Measurements from ENCODE around the gene ZRANB3.

The ZRANB3 gene

DNA sequence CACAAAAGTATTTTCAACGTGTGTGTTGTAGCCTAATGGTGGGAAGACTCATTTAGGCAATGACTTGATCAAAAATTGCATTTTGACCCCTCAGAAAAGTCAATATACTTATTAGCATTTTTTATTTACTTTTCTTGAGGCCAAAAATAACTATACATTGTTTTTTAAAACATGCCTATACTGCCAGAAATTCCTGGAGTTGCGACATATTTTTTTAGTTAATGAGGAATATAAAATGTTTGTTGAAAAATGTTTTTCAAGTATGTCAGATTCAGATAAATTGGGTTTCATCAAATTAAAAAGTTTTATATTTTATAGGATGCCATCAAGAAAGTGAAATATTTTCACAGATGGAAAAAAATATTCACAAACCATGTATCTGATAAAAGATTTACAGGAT is 39.9 kb upstream of the ZRANB3 start (continued):
- TF ChIP-seq ZFP3 (CRISPR knock-in tag; IDR thresholded peaks at IDR 0.05) = no peak
- TF ChIP-seq OSR1 (CRISPR knock-in tag; IDR thresholded peaks at IDR 0.05) = no peak
- TF ChIP-seq ZFP30 (CRISPR knock-in tag; IDR thresholded peaks at IDR 0.05) = no peak
- TF ChIP-seq ZNF565 (CRISPR knock-in tag; conservative IDR thresholded peaks at IDR 0.05; ENCODE audit: low read depth) = no peak

DNA sequence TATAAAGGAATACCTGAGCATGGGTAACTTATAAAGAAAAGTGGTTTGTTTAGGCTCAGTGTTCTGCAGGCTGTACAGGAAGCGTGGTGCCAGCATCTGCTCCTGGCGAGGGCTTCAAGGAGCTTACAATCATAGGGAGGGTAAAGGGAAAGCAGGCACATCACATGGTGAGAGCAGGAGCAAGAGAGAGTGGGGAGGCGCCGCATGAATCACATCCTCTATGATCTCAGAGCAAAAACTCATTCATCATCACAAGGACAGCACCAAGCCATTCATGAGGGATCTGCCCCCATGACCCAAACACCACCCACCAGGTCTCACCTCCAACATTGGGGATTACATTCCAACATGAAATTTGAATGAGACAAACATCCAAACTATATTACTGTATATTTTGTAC is 32.8 kb upstream of the ZRANB3 start:
- TF ChIP-seq ZC3H10 (CRISPR knock-in tag; IDR thresholded peaks at IDR 0.05) = no peak
- TF ChIP-seq, protein P1, sequence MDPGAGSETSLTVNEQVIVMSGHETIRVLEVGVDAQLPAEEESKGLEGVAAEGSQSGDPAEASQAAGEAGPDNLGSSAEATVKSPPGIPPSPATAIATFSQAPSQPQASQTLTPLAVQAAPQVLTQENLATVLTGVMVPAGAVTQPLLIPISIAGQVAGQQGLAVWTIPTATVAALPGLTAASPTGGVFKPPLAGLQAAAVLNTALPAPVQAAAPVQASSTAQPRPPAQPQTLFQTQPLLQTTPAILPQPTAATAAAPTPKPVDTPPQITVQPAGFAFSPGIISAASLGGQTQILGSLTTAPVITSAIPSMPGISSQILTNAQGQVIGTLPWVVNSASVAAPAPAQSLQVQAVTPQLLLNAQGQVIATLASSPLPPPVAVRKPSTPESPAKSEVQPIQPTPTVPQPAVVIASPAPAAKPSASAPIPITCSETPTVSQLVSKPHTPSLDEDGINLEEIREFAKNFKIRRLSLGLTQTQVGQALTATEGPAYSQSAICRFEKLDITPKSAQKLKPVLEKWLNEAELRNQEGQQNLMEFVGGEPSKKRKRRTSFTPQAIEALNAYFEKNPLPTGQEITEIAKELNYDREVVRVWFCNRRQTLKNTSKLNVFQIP (CRISPR knock-in tag; IDR thresholded peaks at IDR 0.05; ENCODE audit: borderline replicate concordance, low read depth) = no peak
- no peak for TF ChIP-seq GLIS3 (CRISPR knock-in tag; IDR thresholded peaks at IDR 0.05)
- no peak for TF ChIP-seq SNAI2 (CRISPR knock-in tag; IDR thresholded peaks at IDR 0.05)
- no peak for TF ChIP-seq ZNF70 (CRISPR knock-in tag; IDR thresholded peaks at IDR 0.05)
- no peak for TF ChIP-seq TOX (CRISPR knock-in tag; IDR thresholded peaks at IDR 0.05; ENCODE audit: borderline replicate concordance)
- no peak for TF ChIP-seq ZNF8 (CRISPR knock-in tag; IDR thresholded peaks at IDR 0.05)
- TF ChIP-seq ZFP30 (CRISPR knock-in tag; IDR thresholded peaks at IDR 0.05) = no peak
- TF ChIP-seq, protein P2, sequence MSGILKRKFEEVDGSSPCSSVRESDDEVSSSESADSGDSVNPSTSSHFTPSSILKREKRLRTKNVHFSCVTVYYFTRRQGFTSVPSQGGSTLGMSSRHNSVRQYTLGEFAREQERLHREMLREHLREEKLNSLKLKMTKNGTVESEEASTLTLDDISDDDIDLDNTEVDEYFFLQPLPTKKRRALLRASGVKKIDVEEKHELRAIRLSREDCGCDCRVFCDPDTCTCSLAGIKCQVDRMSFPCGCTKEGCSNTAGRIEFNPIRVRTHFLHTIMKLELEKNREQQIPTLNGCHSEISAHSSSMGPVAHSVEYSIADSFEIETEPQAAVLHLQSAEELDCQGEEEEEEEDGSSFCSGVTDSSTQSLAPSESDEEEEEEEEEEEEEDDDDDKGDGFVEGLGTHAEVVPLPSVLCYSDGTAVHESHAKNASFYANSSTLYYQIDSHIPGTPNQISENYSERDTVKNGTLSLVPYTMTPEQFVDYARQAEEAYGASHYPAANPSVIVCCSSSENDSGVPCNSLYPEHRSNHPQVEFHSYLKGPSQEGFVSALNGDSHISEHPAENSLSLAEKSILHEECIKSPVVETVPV (CRISPR knock-in tag; IDR thresholded peaks at IDR 0.05) = no peak
- ATAC-seq = no peak

DNA sequence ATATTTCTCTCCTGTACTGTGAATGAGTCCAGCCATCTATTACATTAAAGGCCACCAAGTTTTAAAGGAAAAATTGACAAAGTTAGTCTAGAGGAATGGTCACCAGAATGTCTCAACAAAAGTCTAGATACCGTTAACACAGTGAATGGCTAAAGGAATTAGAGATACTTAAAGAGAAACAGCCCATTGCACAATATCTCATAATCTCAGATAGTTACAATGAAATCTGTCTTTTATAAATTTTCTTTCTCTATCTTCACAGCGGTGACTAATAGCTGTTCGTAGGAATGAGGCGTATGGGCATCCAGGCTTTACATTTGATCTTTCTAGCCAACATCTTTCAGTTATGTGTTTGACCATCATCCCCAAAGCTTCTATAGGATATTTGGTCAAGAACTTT is 30.9 kb upstream of the ZRANB3 start:
- TF ChIP-seq, protein P3, sequence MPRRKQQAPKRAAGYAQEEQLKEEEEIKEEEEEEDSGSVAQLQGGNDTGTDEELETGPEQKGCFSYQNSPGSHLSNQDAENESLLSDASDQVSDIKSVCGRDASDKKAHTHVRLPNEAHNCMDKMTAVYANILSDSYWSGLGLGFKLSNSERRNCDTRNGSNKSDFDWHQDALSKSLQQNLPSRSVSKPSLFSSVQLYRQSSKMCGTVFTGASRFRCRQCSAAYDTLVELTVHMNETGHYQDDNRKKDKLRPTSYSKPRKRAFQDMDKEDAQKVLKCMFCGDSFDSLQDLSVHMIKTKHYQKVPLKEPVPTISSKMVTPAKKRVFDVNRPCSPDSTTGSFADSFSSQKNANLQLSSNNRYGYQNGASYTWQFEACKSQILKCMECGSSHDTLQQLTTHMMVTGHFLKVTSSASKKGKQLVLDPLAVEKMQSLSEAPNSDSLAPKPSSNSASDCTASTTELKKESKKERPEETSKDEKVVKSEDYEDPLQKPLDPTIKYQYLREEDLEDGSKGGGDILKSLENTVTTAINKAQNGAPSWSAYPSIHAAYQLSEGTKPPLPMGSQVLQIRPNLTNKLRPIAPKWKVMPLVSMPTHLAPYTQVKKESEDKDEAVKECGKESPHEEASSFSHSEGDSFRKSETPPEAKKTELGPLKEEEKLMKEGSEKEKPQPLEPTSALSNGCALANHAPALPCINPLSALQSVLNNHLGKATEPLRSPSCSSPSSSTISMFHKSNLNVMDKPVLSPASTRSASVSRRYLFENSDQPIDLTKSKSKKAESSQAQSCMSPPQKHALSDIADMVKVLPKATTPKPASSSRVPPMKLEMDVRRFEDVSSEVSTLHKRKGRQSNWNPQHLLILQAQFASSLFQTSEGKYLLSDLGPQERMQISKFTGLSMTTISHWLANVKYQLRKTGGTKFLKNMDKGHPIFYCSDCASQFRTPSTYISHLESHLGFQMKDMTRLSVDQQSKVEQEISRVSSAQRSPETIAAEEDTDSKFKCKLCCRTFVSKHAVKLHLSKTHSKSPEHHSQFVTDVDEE (CRISPR knock-in tag; IDR thresholded peaks at IDR 0.05) = no peak
- no peak for TF ChIP-seq RARB (CRISPR knock-in tag; IDR thresholded peaks at IDR 0.05)
- no peak for ATAC-seq

DNA sequence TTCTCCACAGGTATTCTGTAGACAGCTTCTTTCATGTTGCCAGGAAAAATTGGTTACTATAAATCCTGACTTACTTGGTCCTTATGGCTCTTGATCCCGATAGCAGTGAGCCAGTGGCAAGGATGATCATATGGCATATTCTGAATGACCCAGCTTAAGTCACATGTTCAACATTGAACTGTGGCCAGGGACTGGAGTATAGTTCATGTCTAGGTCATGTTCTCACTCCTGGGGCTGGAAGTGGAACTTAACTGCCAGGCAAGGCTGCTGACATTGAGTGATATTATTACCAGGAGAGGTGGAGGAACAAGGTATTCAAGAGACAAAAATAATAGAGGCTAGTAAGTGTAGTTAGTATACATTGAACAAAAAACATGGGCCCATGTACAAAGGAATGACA is 26.5 kb upstream of the ZRANB3 start:
- ATAC-seq = no peak
- TF ChIP-seq ZFP3 (CRISPR knock-in tag; IDR thresholded peaks at IDR 0.05) (no peak), SNAI2 (CRISPR knock-in tag; IDR thresholded peaks at IDR 0.05) (no peak), GLIS3 (CRISPR knock-in tag; IDR thresholded peaks at IDR 0.05) (no peak)

DNA sequence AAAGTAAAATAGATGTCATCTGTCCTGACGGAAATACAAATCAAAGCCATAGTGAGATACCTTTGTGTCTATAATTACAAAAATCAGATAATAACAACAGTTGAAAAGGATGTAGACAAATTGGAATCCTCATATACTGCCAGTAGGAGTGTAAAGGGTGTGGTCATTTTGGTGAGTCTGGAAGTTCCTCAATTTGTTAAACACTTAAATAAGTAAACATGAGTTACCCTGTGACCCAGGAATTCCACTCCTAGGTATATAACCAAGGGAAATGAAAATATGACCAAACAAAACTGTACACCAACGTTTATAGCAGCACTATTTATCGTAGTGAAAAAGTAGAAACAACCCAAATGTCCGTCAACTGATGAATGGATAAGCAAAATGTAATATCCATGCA is 24.3 kb upstream of the ZRANB3 start:
- no peak for ATAC-seq
- TF ChIP-seq, protein P4, sequence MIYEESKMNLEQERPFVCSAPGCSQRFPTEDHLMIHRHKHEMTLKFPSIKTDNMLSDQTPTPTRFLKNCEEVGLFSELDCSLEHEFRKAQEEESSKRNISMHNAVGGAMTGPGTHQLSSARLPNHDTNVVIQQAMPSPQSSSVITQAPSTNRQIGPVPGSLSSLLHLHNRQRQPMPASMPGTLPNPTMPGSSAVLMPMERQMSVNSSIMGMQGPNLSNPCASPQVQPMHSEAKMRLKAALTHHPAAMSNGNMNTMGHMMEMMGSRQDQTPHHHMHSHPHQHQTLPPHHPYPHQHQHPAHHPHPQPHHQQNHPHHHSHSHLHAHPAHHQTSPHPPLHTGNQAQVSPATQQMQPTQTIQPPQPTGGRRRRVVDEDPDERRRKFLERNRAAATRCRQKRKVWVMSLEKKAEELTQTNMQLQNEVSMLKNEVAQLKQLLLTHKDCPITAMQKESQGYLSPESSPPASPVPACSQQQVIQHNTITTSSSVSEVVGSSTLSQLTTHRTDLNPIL (CRISPR knock-in tag; IDR thresholded peaks at IDR 0.05; ENCODE audit: low read depth) = no peak
- no peak for TF ChIP-seq ZNF8 (CRISPR knock-in tag; IDR thresholded peaks at IDR 0.05)
- TF ChIP-seq OSR1 (CRISPR knock-in tag; IDR thresholded peaks at IDR 0.05) = no peak

DNA sequence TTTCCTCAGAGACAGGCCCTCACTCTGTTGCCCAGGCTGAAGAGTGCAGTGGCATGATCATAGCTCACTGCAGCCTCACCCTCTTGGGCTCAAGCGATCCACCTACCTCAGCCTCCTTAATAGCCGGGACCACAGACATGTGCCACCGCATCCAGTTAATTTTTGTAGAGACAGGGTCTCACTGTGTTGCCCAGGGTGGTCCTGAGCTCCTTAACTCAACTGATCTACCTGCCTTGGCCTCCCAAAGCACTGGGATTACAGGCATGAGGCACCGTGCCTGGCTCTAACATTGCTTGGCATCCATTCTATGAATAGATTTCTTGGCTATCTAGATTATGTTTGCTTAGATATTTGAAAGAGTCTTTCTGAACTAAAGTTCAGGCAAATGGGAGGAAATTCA is 21.9 kb upstream of the ZRANB3 start:
- ATAC-seq = no peak
- no peak for TF ChIP-seq ZNF565 (CRISPR knock-in tag; conservative IDR thresholded peaks at IDR 0.05; ENCODE audit: low read depth)
- TF ChIP-seq ESRRG (CRISPR knock-in tag; IDR thresholded peaks at IDR 0.05) = no peak
- no peak for TF ChIP-seq PPARA (CRISPR knock-in tag; IDR thresholded peaks at IDR 0.05; ENCODE audit: borderline replicate concordance)
- TF ChIP-seq ARNTL (CRISPR knock-in tag; IDR thresholded peaks at IDR 0.05; ENCODE audit: borderline replicate concordance, low read depth) = no peak
- TF ChIP-seq ISL1 (CRISPR knock-in tag; IDR thresholded peaks at IDR 0.05) = no peak
- TF ChIP-seq, protein P5, sequence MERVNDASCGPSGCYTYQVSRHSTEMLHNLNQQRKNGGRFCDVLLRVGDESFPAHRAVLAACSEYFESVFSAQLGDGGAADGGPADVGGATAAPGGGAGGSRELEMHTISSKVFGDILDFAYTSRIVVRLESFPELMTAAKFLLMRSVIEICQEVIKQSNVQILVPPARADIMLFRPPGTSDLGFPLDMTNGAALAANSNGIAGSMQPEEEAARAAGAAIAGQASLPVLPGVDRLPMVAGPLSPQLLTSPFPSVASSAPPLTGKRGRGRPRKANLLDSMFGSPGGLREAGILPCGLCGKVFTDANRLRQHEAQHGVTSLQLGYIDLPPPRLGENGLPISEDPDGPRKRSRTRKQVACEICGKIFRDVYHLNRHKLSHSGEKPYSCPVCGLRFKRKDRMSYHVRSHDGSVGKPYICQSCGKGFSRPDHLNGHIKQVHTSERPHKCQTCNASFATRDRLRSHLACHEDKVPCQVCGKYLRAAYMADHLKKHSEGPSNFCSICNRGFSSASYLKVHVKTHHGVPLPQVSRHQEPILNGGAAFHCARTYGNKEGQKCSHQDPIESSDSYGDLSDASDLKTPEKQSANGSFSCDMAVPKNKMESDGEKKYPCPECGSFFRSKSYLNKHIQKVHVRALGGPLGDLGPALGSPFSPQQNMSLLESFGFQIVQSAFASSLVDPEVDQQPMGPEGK (CRISPR knock-in tag; IDR thresholded peaks at IDR 0.05; ENCODE audit: borderline replicate concordance) = no peak
- TF ChIP-seq ZNF70 (CRISPR knock-in tag; IDR thresholded peaks at IDR 0.05) = no peak
- TF ChIP-seq, protein P1 (CRISPR knock-in tag; IDR thresholded peaks at IDR 0.05; ENCODE audit: borderline replicate concordance, low read depth) = no peak
- TF ChIP-seq RARB (CRISPR knock-in tag; IDR thresholded peaks at IDR 0.05) = no peak
- no peak for TF ChIP-seq BACH2 (CRISPR knock-in tag; IDR thresholded peaks at IDR 0.05; ENCODE audit: borderline replicate concordance)
- no peak for TF ChIP-seq ZC3H10 (CRISPR knock-in tag; IDR thresholded peaks at IDR 0.05)
- no peak for TF ChIP-seq OSR1 (CRISPR knock-in tag; IDR thresholded peaks at IDR 0.05)
- no peak for TF ChIP-seq ZFP30 (CRISPR knock-in tag; IDR thresholded peaks at IDR 0.05)
- no peak for TF ChIP-seq ZNF8 (CRISPR knock-in tag; IDR thresholded peaks at IDR 0.05)
- TF ChIP-seq TCF4 (CRISPR knock-in tag; IDR thresholded peaks at IDR 0.05; ENCODE audit: borderline replicate concordance) = no peak
- no peak for TF ChIP-seq GLIS3 (CRISPR knock-in tag; IDR thresholded peaks at IDR 0.05)

Measured in SK-N-SH treated with all-trans-retinoic acid at 6 μM for 48 hours (cell line).